Measurements from ENCODE around the gene SDC4.

SDC4 gene

GRCh38 chr20:45293041-45294002 lies 54.9 kb downstream of the SDC4 start:
- DNase-seq: peak; percentile 59 to 84

- DNase-seq: no peak
Observed at GRCh38 chr20:45292343-45292742, 55.9 kb downstream of the SDC4 start.

GRCh38 chr20:45291526-45291925 lies 56.7 kb downstream of the SDC4 start:
- DNase-seq: no peak

GRCh38 chr20:45290677-45291355 lies 57.4 kb downstream of the SDC4 start:
- peak; percentile 21 to 72 for DNase-seq

- DNase-seq: no peak
Observed at GRCh38 chr20:45289942-45290676, 58.1 kb downstream of the SDC4 start.

GRCh38 chr20:45288860-45289259 lies 59.4 kb downstream of the SDC4 start:
- no peak for DNase-seq

- DNase-seq: no peak
Observed at GRCh38 chr20:45288376-45288775, 59.8 kb downstream of the SDC4 start.

- DNase-seq: no peak
Observed at GRCh38 chr20:45283551-45284057, 64.6 kb downstream of the SDC4 start.

- DNase-seq: no peak
Observed at GRCh38 chr20:45282700-45283550, 65.3 kb downstream of the SDC4 start.

GRCh38 chr20:45279992-45280391 lies 68.2 kb downstream of the SDC4 start:
- DNase-seq: no peak

GRCh38 chr20:45275338-45275737 lies 72.9 kb downstream of the SDC4 start:
- no peak for DNase-seq

Measured in SW 1271 (cell line).